ENCODE data around the gene FGGY.
A peak's percentile ranks its signal among the peaks of the same experiment; 100 is the strongest.
"Not testable (repeated sequence)": the region's sequence is repeated elsewhere in the genome, so short reads cannot be mapped to it uniquely, and the experiment has no call there.

FGGY gene

GRCh38 chr1:59568158-59568935 is 271.5 kb downstream of the FGGY start:
- no peak for FAIRE-seq
- no peak for DNase-seq (ENCODE audit: low spot score)

DNA sequence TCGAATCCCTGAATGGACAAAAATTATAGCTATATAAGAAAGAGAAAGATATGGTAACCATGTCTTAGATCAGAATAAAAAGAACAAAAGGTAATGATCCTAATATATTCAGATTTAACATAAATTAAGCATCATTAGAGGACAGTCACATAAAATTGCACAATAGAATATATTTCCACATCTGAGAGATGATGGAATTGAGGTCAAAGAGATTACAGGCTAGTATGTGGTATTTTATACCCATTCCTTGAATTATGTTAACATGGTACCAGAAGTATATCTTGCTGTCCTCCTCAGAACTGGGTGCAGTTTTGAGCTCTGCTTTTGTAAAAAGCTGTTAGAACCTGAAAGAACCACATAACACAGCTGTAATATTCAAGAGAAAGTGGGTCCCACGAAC is 272.3 kb downstream of the FGGY start:
- FAIRE-seq, result no peak
- DNase-seq (ENCODE audit: low spot score), result no peak

DNA sequence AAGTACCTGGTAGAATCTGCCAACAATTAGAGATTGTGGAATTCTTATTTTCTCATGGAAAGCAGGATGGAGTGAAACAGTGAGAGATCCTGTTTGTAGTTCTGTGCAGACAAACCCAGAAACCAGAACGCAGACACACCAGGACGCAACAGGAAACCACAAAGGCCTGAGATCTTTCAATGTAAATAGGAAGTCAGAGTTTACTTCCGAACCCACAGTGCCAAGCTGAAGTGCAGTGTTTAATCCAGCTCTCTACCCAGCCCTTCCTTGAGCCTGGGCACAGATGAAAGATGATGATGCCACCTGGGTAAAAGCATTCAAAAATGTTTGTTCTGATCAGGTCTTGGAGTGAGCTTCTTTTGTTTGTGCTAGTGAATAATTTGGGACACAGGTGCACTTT is 273.6 kb downstream of the FGGY start:
- DNase-seq (ENCODE audit: low spot score) (no peak), FAIRE-seq (no peak)

- DNase-seq (ENCODE audit: low spot score) (peak; percentile 46), FAIRE-seq (peak; percentile 62)
These were observed 277.2 kb downstream of the FGGY start for GRCh38 chr1:59574085-59574484.

DNA sequence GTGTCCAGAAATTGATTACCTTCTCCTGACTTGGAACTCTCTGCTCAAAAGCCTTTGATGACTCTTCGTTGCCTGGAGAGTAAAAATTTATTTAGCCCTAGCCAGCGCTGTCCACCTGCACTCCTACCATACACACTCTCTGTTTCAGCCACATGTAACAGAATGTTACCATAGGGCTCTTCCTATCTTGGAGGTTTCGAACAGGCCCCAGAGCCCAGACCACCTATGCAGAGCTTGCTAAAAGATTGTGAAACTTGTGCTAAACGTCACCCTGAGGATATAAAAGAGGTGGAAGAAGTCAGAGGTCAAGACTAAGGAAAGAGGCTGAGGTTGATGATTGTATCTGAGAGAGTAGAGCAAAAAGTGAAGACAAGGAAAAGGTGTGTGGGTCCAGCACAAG is 280.9 kb downstream of the FGGY start:
- no peak for FAIRE-seq

GRCh38 chr1:59579222-59579621 is 282.3 kb downstream of the FGGY start:
- no peak for DNase-seq (ENCODE audit: low spot score)
- FAIRE-seq, result no peak

More for the DNA sequence above, 280.9 kb downstream of the FGGY start:
- no peak for DNase-seq (ENCODE audit: low spot score)

DNA sequence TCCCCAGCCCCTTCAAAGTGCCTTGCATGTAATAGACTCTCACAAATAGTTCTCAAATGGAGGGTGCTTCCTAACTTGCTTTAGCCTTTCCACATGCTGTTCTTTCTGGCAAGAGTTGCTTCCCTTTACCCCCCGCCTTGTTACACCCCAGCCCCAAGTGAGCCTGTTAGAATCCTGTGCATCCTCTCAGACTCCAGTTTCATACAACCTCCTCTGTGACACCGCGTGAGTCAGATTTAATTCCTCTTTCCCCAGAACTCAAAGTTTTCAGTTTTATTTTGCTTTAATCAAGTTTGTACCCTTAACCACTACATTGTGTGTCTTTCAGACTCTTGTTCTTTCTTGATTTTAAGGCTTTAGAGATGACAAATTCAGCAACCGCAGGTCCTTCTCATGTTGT is 283.4 kb downstream of the FGGY start:
- DNase-seq (ENCODE audit: low spot score) (no peak), FAIRE-seq (no peak)

DNA sequence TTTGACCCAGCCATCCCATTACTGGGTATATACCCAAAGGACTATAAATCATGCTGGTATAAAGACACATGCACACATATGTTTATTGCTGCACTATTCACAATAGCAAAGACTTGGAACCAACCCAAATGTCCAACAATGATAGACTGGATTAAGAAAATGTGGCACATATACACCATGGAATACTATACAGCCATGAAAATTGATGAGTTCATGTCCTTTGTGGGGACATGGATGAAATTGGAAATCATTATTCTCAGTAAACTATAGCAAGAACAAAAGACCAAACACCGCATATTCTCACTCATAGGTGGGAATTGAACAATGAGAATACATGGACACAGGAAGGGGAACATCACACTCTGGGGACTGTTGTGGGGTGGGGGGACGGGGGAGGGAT is 295.5 kb downstream of the FGGY start:
- not testable (repeated sequence) for FAIRE-seq; DNase-seq (ENCODE audit: low spot score)

- DNase-seq (ENCODE audit: low spot score) (no peak), FAIRE-seq (no peak)
These were observed 296.0 kb downstream of the FGGY start for GRCh38 chr1:59592924-59593323.

DNA sequence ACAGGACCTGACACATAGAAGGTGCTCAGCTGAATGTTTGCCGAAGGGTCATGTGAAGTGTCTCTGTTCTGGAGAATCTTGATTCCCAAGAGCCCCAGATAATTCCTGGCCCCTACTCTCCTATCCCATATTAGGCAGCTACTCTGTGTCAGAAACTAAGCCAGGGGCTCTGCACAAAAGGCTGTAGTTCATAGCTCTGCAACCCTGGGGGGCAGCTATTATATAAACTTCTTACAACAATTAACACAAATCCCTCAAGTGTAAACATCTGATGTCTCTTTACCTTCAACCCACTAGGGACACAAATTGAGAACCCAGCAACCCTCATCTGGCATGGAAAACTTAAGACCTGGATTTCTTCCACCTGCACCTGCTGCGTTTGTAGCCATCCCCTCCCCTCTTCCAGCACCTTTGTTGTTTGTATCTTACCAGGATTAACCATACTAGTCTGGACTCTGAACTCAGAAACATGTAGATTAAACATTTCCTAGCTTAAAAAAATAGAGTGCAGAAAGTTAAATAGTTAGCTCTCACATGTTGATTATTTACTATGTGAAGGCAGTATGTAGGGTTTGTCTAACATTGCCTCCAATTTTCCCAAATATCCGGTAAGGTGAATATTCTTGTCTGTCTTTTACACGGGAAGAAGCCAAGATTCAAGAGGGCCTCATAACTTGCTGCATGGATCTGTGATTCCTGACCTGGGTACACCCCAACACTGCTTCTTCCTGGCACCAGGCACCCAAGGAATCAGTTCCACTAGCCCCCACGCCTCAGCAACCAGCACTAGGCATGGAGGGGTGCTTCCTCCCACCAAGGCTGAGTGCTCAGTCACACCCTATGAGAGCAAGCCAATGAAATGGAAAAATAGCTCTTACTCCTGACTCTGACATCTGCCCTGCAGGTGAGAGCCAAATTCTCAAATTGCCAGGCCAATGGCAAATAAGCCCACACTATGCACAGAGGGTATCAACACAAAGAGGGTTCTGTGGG is 297.2 kb downstream of the FGGY start:
- no peak for DNase-seq (ENCODE audit: low spot score)

DNA sequence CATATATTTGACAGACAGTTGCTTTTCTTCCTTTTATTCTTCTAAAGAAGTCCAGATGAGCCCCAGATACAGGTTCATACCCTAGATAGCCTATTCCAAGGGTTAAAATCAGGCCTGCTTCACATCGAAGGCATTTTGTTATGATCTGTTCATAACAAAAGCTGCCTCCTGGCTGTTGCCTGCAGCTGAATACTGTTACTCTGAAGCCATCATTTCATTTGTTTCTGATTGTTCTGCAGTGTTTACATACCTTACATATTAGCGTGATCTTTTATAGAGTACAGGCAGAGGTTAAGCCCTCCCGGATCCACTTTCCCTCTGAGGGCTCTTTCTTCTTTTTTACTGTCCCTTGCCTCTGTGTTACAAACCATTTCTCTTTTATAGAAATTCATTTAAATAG is 298.9 kb downstream of the FGGY start:
- no peak for FAIRE-seq
- no peak for DNase-seq (ENCODE audit: low spot score)

More for the DNA sequence above, 297.2 kb downstream of the FGGY start:
- FAIRE-seq, result no peak

- DNase-seq (ENCODE audit: low spot score), result peak; percentile 77
- FAIRE-seq, result peak; percentile 76
These were observed 299.5 kb downstream of the FGGY start for GRCh38 chr1:59596432-59596831.

- FAIRE-seq, result no peak
- DNase-seq (ENCODE audit: low spot score), result no peak
These were observed 300.1 kb downstream of the FGGY start for GRCh38 chr1:59596956-59597355.

- DNase-seq (ENCODE audit: low spot score), result no peak
- FAIRE-seq, result no peak
These were observed 300.7 kb downstream of the FGGY start for GRCh38 chr1:59597420-59598119.

DNA sequence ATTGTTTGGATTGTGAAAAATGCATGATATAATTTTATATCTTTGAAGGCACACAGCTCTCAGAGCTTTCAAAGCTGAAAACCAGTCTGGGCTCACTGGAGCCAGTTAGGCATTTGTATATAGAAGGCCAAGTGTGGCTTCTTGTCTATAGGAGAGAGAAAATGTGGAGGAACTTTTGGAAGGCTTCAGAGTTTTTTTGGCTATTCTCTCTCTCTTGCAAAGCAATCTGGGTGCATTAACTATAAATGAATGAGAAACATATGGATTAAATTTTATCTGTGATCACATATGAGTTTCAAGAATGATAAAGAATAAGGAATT is 301.2 kb downstream of the FGGY start:
- DNase-seq (ENCODE audit: low spot score), result no peak
- FAIRE-seq, result no peak

DNA sequence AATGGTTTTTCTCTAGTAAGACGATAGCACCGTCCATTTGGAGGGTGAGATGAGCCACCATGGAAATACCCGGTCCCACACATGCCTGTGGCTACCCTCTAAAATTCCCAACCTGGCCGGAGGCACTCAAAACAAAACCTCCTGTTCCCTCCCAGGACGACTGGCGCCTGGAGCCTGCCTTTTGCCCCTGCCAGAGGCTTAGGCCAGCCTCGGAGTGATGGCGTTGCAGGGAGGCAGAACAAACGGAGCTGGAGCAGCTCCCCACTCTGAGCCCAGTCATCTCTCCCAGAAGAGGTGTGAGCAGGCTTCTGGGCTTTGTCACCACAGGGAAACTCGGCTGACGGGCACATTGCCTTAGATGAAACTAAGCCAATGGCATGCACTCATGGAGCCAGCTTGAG is 304.1 kb downstream of the FGGY start:
- DNase-seq (ENCODE audit: low spot score) (no peak), FAIRE-seq (no peak)

DNA sequence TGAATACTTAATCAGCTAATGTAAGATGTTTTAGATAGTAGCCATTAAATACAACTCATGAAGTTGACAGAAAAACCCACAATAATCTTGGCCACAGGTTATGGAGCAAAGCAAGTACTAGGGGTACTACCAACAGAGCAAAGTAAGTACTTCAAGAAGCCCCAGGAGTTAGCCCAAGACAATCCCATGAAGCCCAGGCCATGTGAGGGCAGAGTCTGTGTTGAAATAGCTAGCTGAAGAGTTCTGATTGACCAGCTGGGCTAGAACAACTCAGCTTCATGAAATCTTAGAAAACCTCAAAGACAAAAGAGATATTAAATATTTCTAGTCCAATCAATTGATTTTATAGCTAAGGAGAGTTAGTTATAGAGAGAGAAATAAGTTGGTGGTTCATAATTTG is 304.9 kb downstream of the FGGY start:
- FAIRE-seq (no peak), DNase-seq (ENCODE audit: low spot score) (no peak)

- no peak for FAIRE-seq
- DNase-seq (ENCODE audit: low spot score), result no peak
These were observed 307.3 kb downstream of the FGGY start for GRCh38 chr1:59604191-59604590.

GRCh38 chr1:59605184-59605583 is 308.3 kb downstream of the FGGY start:
- DNase-seq (ENCODE audit: low spot score), result no peak
- no peak for FAIRE-seq

DNA sequence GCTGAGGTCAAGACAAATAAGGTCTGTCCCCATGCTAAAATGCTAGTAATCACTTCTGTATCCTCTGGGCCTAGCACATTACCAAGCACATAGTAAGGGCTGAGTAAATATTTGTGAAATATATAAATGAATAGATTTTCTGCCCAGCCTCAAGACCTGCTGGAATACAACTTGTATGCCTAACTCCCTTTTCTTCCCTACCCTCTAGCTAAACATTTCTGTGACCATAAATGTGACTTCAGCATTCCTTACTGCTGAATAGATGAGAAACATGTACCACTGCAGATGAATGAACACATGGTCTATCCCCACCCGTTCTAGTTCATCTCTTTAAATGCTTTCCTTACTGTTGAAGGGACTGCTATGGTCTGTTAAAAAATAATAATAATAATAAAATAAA is 308.9 kb downstream of the FGGY start:
- no peak for FAIRE-seq
- no peak for DNase-seq (ENCODE audit: low spot score)

DNA sequence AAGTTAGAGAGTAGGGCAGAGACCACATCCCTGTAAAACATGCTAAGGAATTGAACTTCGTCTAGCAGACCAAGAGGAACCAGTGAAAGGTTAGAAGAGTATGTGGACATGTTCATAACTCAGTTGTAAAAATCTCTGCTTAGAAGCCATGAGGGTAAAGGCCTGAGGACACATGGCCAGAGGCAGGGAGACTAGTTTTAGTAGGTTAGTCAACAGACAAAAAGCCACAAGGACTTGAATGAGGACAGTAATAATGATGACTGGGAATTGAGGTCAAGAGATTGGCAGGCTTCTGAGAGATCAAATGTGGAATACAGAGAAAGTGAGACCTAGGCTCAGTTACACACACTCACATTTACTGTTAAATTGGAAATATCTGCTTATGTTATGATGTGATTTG is 312.4 kb downstream of the FGGY start:
- DNase-seq (ENCODE audit: low spot score) (no peak), FAIRE-seq (no peak)

- DNase-seq (ENCODE audit: low spot score); FAIRE-seq: not testable (repeated sequence)
These were observed 313.6 kb downstream of the FGGY start for GRCh38 chr1:59610499-59610898.
